ENCODE results near the gene LRP5.

GRCh38 chr11:68293708-68294107 lies 18.7 kb upstream of the LRP5 start:
- TF ChIP-seq CTCF (IDR thresholded peaks at IDR 0.05): no peak
- no peak for TF ChIP-seq POLR2AphosphoS5 (IDR thresholded peaks at IDR 0.05)

All from gastroesophageal sphincter (tissue), 3 donors.